ENCODE data around the gene HRAS.
A peak's percentile ranks its signal among the peaks of the same experiment; 100 is the strongest.

GRCh38 chr11:575996-576768 lies 40.8 kb upstream of the HRAS start, which contains the start of gene PHRF1:
- TF ChIP-seq CTCF (IDR thresholded peaks at IDR 0.05) (peak in 1 of 4 experiments; percentile 31), EP300 (IDR thresholded peaks at IDR 0.05) (no peak)

Data from gastroesophageal sphincter (tissue), 3 donors.